Measurements from ENCODE around the gene CPD.

DNA sequence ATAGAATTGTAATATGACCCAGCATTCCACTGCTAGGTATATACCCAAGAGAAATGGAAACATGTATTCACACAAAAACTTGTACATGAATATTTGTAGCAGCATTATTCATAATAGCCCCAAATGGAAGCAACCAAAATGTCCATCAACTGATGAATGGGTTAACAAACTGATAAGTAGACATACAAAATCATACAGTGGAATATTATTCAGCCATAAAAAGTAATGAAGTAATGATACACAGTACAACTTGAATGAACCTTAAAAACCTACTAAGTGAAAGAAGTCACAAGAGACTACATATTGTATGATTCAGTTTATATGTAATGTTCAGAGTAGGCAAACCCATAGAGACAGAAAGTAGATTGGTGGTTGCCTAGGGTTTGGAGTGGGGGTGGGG, 58.0 kb downstream of the CPD start:
- TF ChIP-seq, protein P1, sequence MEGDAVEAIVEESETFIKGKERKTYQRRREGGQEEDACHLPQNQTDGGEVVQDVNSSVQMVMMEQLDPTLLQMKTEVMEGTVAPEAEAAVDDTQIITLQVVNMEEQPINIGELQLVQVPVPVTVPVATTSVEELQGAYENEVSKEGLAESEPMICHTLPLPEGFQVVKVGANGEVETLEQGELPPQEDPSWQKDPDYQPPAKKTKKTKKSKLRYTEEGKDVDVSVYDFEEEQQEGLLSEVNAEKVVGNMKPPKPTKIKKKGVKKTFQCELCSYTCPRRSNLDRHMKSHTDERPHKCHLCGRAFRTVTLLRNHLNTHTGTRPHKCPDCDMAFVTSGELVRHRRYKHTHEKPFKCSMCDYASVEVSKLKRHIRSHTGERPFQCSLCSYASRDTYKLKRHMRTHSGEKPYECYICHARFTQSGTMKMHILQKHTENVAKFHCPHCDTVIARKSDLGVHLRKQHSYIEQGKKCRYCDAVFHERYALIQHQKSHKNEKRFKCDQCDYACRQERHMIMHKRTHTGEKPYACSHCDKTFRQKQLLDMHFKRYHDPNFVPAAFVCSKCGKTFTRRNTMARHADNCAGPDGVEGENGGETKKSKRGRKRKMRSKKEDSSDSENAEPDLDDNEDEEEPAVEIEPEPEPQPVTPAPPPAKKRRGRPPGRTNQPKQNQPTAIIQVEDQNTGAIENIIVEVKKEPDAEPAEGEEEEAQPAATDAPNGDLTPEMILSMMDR (IDR thresholded peaks at IDR 0.05; ENCODE audit: insufficient read depth, low read depth, low read length), result no peak
- TF ChIP-seq EZH2 (IDR thresholded peaks at IDR 0.05; ENCODE audit: insufficient read depth, low read length), result no peak

All from astrocyte (in vitro differentiated cells and primary cell).